Uterus (tissue), 4 donors: Measurements from ENCODE around the gene IQSEC1. TPM values are rescaled to one million over a fixed set of nuclear protein-coding genes. Genes with fewer than 3 reads are reported as not detected.

ENCODE experiments used
- DNase-seq, 2 donors: peaks; one replicate each; pipeline ENCODE4 v3.0.0-alpha.2; 2019 to 2020
- H3K27ac ChIP-seq, 2 donors: fragments of 200-600 bp; sonication (generic); 1 replicate in 1 of 2; 2 replicates in 1 of 2; pipeline ENCODE4 v1.5.1; 2016 to 2018
- H3K27me3 ChIP-seq, 2 donors: fragments of 200-600 bp; sonication (generic); one replicate each; pipeline ENCODE4 v1.5.1; 2018 to 2019; ENCODE audit warnings: control low read depth in 1 of 2
- H3K36me3 ChIP-seq, 2 donors: fragments of 200-600 bp; sonication (generic); one replicate each; pipeline ENCODE4 v1.5.1; 2019; ENCODE audit warnings: control low read depth in 1 of 2
- H3K4me1 ChIP-seq, 2 donors: fragments of 200-600 bp; sonication (generic); one replicate each; pipeline ENCODE4 v1.5.1; 2018 to 2019; ENCODE audit warnings: control low read depth in 1 of 2
- H3K4me3 ChIP-seq, 2 donors: fragments of 200-600 bp; sonication (generic); 1 replicate in 1 of 2; 2 replicates in 1 of 2; pipeline ENCODE4 v1.5.1; 2018 to 2019; ENCODE audit warnings: mild to moderate bottlenecking in 1 of 2
- H3K9me3 ChIP-seq, 2 donors: fragments of 200-600 bp; sonication (generic); one replicate each; pipeline ENCODE4 v1.5.1; 2019; ENCODE audit warnings: control low read depth in 1 of 2
- POLR2A ChIP-seq, 2 donors: fragments of 450-650 bp; IDR thresholded peaks; one replicate each; pipeline ENCODE4 v1.6.1; 2016; ENCODE audit warnings: antibody characterized with exemption in 2 of 2, mild to moderate bottlenecking in 1 of 2, moderate library complexity in 1 of 2
- intact Hi-C: fragments of 100-400 bp; cut with DNase I; formaldehyde crosslinking; loops from one replicate; pipeline ENCODE4 v1.15.1; 2023; ENCODE audit warnings: low total_unique reads
- total RNA-seq, 4 donors: library from RNA; depleted of rRNA in 3 of 4; stranded (reverse); fragments of >200 nt in 3 of 4; gene quantifications; one replicate each; pipeline versions ENCODE4 v1.1.0 to v1.2.4, GENCODE V29; 2014 to 2023
- TF ChIP-seq, protein P1 (sequence below), 4 experiments: fragments of 200-600 bp in 2 of 4; fragments of 450-650 bp in 2 of 4; sonication (generic) in 2 of 4; IDR thresholded peaks; one replicate each; pipeline ENCODE4 v1.5.1; 2016 to 2019; ENCODE audit warnings: antibody characterized with exemption in 4 of 4, mild to moderate bottlenecking in 2 of 4, moderate library complexity in 1 of 4
- donor health status: DM: yes; HTN: yes; CAD: no.

Gene IQSEC1
- total RNA-seq, 4 donors from 2014 or later: 17.9 to 61.4 (median 49.7) TPM

GRCh38 chr3:12909710-12910109, 163.5 kb downstream of the IQSEC1 start:
- no peak for DNase-seq
- no peaks in the 10 kb centered on the region for H3K27me3 ChIP-seq
- no peaks in the 10 kb centered on the region for H3K9me3 ChIP-seq
- no peak for TF ChIP-seq POLR2A (IDR thresholded peaks at IDR 0.05)
- TF ChIP-seq, protein P1, sequence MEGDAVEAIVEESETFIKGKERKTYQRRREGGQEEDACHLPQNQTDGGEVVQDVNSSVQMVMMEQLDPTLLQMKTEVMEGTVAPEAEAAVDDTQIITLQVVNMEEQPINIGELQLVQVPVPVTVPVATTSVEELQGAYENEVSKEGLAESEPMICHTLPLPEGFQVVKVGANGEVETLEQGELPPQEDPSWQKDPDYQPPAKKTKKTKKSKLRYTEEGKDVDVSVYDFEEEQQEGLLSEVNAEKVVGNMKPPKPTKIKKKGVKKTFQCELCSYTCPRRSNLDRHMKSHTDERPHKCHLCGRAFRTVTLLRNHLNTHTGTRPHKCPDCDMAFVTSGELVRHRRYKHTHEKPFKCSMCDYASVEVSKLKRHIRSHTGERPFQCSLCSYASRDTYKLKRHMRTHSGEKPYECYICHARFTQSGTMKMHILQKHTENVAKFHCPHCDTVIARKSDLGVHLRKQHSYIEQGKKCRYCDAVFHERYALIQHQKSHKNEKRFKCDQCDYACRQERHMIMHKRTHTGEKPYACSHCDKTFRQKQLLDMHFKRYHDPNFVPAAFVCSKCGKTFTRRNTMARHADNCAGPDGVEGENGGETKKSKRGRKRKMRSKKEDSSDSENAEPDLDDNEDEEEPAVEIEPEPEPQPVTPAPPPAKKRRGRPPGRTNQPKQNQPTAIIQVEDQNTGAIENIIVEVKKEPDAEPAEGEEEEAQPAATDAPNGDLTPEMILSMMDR (IDR thresholded peaks at IDR 0.05): no peak
- H3K4me1 ChIP-seq: no peaks in the 10 kb centered on the region
- intact Hi-C loops: no loop called here
- H3K27ac ChIP-seq: no peak overlapping the region
- no peaks in the 10 kb centered on the region for H3K36me3 ChIP-seq
- H3K4me3 ChIP-seq: no peak overlapping the region

GRCh38 chr3:12908859-12909258, 164.4 kb downstream of the IQSEC1 start:
- Histone ChIP-seq H3K36me3 (no peaks in the 10 kb centered on the region), H3K4me3 (no peak overlapping the region), H3K9me3 (no peaks in the 10 kb centered on the region), H3K27ac (no peak overlapping the region), H3K27me3 (no peaks in the 10 kb centered on the region), H3K4me1 (no peaks in the 10 kb centered on the region)
- intact Hi-C loops: no loop called here
- no peak for DNase-seq
- TF ChIP-seq, protein P1 (IDR thresholded peaks at IDR 0.05): no peak
- TF ChIP-seq POLR2A (IDR thresholded peaks at IDR 0.05): no peak

- Histone ChIP-seq H3K27me3 (no peaks in the 10 kb centered on the region), H3K36me3 (no peaks in the 10 kb centered on the region), H3K4me3 (no peak overlapping the region), H3K4me1 (no peaks in the 10 kb centered on the region), H3K27ac (no peak overlapping the region), H3K9me3 (no peaks in the 10 kb centered on the region)
- no peak for TF ChIP-seq POLR2A (IDR thresholded peaks at IDR 0.05)
- TF ChIP-seq, protein P1 (IDR thresholded peaks at IDR 0.05): no peak
- intact Hi-C loops: no loop called here
- DNase-seq: no peak
Measured at GRCh38 chr3:12908136-12908730, 165.0 kb downstream of the IQSEC1 start.

DNA sequence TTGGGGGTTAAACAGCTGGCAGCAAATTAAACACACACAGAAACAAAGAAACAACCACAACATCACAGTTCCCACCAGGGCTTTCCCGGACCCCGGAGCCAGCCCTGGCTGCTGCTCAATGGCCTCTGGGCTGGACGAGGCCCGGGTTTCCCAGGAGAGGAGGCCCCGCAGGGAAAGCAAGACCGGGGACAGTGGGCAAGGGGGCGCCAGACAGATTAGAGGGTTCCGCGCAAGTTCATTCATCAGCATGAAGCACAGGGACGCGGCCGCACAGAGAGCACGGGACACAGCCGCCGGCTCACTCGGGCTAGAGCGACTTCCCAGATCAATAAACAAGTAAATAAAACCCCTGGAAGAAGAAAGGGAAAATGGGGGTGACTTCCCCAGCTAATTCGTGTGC, 165.5 kb downstream of the IQSEC1 start:
- TF ChIP-seq POLR2A (IDR thresholded peaks at IDR 0.05): no peak
- TF ChIP-seq, protein P1 (IDR thresholded peaks at IDR 0.05): no peak
- Histone ChIP-seq H3K36me3 (no peaks in the 10 kb centered on the region), H3K27me3 (no peaks in the 10 kb centered on the region), H3K4me1 (no peaks in the 10 kb centered on the region), H3K27ac (no peak overlapping the region), H3K4me3 (no peak overlapping the region), H3K9me3 (no peaks in the 10 kb centered on the region)
- intact Hi-C loops: no loop called here
- DNase-seq: no peak

GRCh38 chr3:12907296-12907695, 165.9 kb downstream of the IQSEC1 start:
- no peaks in the 10 kb centered on the region for H3K27me3 ChIP-seq
- H3K4me3 ChIP-seq: no peak overlapping the region
- no peaks in the 10 kb centered on the region for H3K4me1 ChIP-seq
- no peaks in the 10 kb centered on the region for H3K9me3 ChIP-seq
- DNase-seq: no peak
- TF ChIP-seq POLR2A (IDR thresholded peaks at IDR 0.05): no peak
- TF ChIP-seq, protein P1 (IDR thresholded peaks at IDR 0.05): no peak
- intact Hi-C loops: no loop called here
- no peaks in the 10 kb centered on the region for H3K36me3 ChIP-seq
- H3K27ac ChIP-seq: no peak overlapping the region
